ENCODE results near the gene IMPACT. TPM values are rescaled to one million over a fixed set of nuclear protein-coding genes. Genes with fewer than 3 reads are reported as not detected.

Gene IMPACT
- polyA plus RNA-seq, 1 experiment: 10.0 TPM

DNA sequence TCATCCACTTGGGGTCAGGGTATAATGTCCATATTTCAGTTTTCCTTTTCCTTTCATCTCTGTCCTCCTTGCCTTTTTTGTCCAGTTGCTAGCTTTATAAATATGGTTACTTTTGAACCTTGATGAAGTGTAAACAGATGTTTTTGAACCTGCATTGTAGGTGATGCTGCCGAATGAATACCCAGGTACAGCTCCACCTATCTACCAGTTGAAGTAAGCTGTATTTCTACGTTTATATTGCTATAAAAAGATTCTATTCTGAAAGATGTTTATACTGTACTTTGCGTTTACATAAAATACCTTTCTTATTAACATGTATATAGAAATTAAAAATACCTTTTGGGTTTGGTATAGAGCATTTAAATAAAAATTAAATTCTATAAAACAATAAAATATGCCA lies 2.2 kb downstream of the IMPACT start:
- POLR2A ChIA-PET: no interaction called here
- no peak for DNase-seq (ENCODE audit: low read depth)
- CTCF ChIA-PET: interaction anchor here (1.1 kb wide), 1 partner anchor 25 kb away, joined by 3 read pairs; no protein-coding TSS in a partner anchor
- TF ChIP-seq, protein P1, sequence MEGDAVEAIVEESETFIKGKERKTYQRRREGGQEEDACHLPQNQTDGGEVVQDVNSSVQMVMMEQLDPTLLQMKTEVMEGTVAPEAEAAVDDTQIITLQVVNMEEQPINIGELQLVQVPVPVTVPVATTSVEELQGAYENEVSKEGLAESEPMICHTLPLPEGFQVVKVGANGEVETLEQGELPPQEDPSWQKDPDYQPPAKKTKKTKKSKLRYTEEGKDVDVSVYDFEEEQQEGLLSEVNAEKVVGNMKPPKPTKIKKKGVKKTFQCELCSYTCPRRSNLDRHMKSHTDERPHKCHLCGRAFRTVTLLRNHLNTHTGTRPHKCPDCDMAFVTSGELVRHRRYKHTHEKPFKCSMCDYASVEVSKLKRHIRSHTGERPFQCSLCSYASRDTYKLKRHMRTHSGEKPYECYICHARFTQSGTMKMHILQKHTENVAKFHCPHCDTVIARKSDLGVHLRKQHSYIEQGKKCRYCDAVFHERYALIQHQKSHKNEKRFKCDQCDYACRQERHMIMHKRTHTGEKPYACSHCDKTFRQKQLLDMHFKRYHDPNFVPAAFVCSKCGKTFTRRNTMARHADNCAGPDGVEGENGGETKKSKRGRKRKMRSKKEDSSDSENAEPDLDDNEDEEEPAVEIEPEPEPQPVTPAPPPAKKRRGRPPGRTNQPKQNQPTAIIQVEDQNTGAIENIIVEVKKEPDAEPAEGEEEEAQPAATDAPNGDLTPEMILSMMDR (IDR thresholded peaks at IDR 0.05; ENCODE audit: insufficient read depth, low read depth, low read length): no peak
- Histone ChIP-seq H3K4me3 (ENCODE audit: low read depth, low read length) (no peak overlapping the region), H3K36me3 (ENCODE audit: control insufficient read depth, insufficient read depth, low read length) (peaks cover 4% of the 10 kb centered on the region; the same call in 1 of the 2 replicates), H3K27me3 (ENCODE audit: control insufficient read depth, insufficient read depth, low read length) (no peaks in the 10 kb centered on the region; the same call in none of the 2 replicates)

DNA sequence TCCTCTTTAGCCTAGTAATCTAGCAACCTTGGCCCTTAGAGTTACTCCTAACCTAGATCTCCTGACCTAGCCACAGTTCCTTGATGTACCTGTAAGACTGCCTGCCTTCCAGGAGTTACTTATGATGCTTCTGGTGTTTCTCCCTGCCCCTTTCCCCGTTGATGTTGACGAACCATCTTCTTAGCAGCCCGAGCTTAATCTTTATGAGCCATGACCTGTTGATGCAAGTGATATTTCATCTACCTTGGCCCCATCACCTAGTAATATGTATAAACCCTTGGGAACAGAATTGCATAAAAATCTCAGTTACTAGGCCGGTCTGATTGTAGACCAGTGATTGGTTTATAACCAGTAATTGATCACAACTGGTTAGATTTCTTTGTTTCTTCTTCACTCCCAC lies 2.7 kb downstream of the IMPACT start:
- Histone ChIP-seq H3K4me3 (ENCODE audit: low read depth, low read length) (no peak overlapping the region), H3K27me3 (ENCODE audit: control insufficient read depth, insufficient read depth, low read length) (no peaks in the 10 kb centered on the region; the same call in 1 of the 2 replicates), H3K36me3 (ENCODE audit: control insufficient read depth, insufficient read depth, low read length) (peaks cover 4% of the 10 kb centered on the region; the same call in 1 of the 2 replicates)
- TF ChIP-seq, protein P1 (IDR thresholded peaks at IDR 0.05; ENCODE audit: insufficient read depth, low read depth, low read length): no peak
- POLR2A ChIA-PET: no interaction called here
- CTCF ChIA-PET: interaction anchor here (1.1 kb wide), 1 partner anchor 25 kb away, joined by 3 read pairs; no protein-coding TSS in a partner anchor
- no peak for DNase-seq (ENCODE audit: low read depth)

DNA sequence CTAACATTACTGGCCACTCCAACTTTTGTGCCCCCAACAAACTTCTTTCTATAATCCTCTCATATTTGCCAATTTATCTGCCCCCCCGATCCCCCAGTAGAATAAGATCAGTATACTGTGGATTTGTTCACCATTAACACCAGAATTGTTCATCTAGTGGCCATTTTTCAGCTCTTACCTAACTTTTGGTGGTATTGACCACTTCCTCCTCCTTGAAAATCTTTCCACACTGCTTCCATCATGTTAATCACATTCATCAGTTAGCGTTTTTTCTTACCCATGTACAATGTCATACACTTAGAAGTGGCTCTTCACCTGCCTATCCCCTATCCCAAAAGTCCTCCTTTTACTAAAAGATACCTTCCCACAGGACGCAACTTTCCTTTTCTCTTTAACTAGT lies 6.1 kb downstream of the IMPACT start:
- ChIA-PET POLR2A (no interaction called here), CTCF (no interaction called here)
- Histone ChIP-seq H3K27me3 (ENCODE audit: control insufficient read depth, insufficient read depth, low read length) (no peaks in the 10 kb centered on the region), H3K4me3 (ENCODE audit: low read depth, low read length) (no peak overlapping the region), H3K36me3 (ENCODE audit: control insufficient read depth, insufficient read depth, low read length) (peaks cover 4% of the 10 kb centered on the region)
- TF ChIP-seq, protein P1 (IDR thresholded peaks at IDR 0.05; ENCODE audit: insufficient read depth, low read depth, low read length): no peak
- no peak for DNase-seq (ENCODE audit: low read depth)

DNA sequence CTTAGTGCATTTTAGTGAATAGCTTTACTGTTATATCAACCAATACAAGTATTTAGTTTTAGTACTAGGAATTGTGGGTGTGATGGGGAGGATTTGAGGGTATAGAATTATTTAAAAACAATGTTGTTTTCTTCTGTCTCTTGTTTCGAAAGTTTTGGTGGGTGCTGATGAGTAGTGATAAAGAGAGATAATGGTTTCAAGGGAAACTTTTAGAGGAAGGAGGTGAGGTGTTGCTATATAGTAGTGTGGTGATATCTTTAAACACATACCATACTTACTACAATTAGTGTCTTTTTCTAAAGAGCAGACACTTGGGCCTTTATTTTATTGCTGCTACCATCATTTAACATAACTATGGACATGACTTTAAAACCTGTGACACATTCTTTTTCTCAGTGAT lies 10.5 kb downstream of the IMPACT start:
- TF ChIP-seq, protein P1 (IDR thresholded peaks at IDR 0.05; ENCODE audit: insufficient read depth, low read depth, low read length): no peak
- no peaks in the 10 kb centered on the region; the same call in 1 of the 2 replicates for H3K36me3 ChIP-seq (ENCODE audit: control insufficient read depth, insufficient read depth, low read length)
- no peak for DNase-seq (ENCODE audit: low read depth)
- CTCF ChIA-PET: no interaction called here
- POLR2A ChIA-PET: no interaction called here
- H3K27me3 ChIP-seq (ENCODE audit: control insufficient read depth, insufficient read depth, low read length): no peaks in the 10 kb centered on the region
- H3K4me3 ChIP-seq (ENCODE audit: low read depth, low read length): no peak overlapping the region

DNA sequence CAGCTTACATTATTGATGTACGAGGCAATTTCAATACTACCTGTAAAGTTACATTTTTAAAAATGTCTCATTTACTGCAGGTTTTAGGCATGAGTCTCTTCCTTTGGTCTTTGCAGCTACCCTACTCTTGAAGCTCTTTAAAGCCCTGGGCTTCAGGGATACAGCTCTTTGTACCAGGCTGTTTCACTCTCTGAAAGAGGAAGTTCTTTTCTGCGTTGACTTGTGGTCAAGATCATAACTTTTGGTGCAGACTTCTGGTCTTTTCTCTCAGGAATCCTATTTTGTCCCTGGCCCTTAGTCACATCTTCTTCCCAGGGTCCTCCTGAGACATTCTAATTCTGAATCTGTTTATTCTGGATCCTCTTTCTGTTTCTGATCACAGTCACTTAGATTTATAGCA lies 17.4 kb downstream of the IMPACT start:
- peaks cover 4% of the 10 kb centered on the region for H3K36me3 ChIP-seq (ENCODE audit: control insufficient read depth, insufficient read depth, low read length)
- H3K4me3 ChIP-seq (ENCODE audit: low read depth, low read length): no peak overlapping the region
- TF ChIP-seq, protein P1 (IDR thresholded peaks at IDR 0.05; ENCODE audit: insufficient read depth, low read depth, low read length): no peak
- ChIA-PET CTCF (interaction anchor here (1.0 to 1.9 kb wide), 3 partner anchors 10 to 45 kb away, joined by 3 to 5 read pairs (median 5); no protein-coding TSS in a partner anchor), POLR2A (no interaction called here)
- no peak for DNase-seq (ENCODE audit: low read depth)
- no peaks in the 10 kb centered on the region for H3K27me3 ChIP-seq (ENCODE audit: control insufficient read depth, insufficient read depth, low read length)

Data from BJ (cell line).